SK-N-SH treated with all-trans-retinoic acid at 6 μM for 48 hours (cell line): ENCODE measurements around the gene CHURC1.

ENCODE experiments used
- ATAC-seq: fragments of 200-7000 bp; cut with Tn5 transposase; 3 replicates; pipeline ENCODE4 v1.9.1; 2020; ENCODE audit warnings: mild to moderate bottlenecking, moderate library complexity
- ARNTL ChIP-seq: fragments of 450-650 bp; formaldehyde crosslinking; IDR thresholded peaks from 2 replicates; pipeline ENCODE4 v1.5.0; 2020; ENCODE audit warnings: low read depth, mild to moderate bottlenecking, moderate library complexity, borderline replicate concordance
- BACH2 ChIP-seq: fragments of 250-450 bp; sonication (Bioruptor Pico); IDR thresholded peaks from 2 replicates; pipeline ENCODE4 v1.9.0; 2021; ENCODE audit warnings: mild to moderate bottlenecking, borderline replicate concordance
- ESRRG ChIP-seq: fragments of 250-450 bp; sonication (Bioruptor Pico); IDR thresholded peaks from 2 replicates; pipeline ENCODE4 v1.6.1; 2021; ENCODE audit warnings: mild to moderate bottlenecking
- ISL1 ChIP-seq: fragments of 250-450 bp; sonication (Bioruptor Pico); IDR thresholded peaks from 2 replicates; pipeline ENCODE4 v2.1.2; 2022; ENCODE audit warnings: mild to moderate bottlenecking, moderate library complexity
- OSR1 ChIP-seq: fragments of 250-450 bp; sonication (Bioruptor Pico); IDR thresholded peaks from 2 replicates; pipeline ENCODE4 v1.8.0; 2022; ENCODE audit warnings: moderate library complexity, mild to moderate bottlenecking, inconsistent platforms
- PPARA ChIP-seq: fragments of 250-450 bp; sonication (Bioruptor Pico); IDR thresholded peaks from 2 replicates; pipeline ENCODE4 v1.5.0; 2020; ENCODE audit warnings: mild to moderate bottlenecking, borderline replicate concordance
- RARB ChIP-seq: fragments of 250-450 bp; sonication (Bioruptor Pico); IDR thresholded peaks from 2 replicates; pipeline ENCODE4 v1.8.0; 2021; ENCODE audit warnings: mild to moderate bottlenecking, moderate library complexity
- SNAI2 ChIP-seq: fragments of 250-450 bp; sonication (Bioruptor Pico); IDR thresholded peaks from 2 replicates; pipeline ENCODE4 v1.5.0; 2020; ENCODE audit warnings: mild to moderate bottlenecking, moderate library complexity
- TOX ChIP-seq: fragments of 250-450 bp; sonication (Bioruptor Pico); IDR thresholded peaks from 2 replicates; pipeline ENCODE4 v1.8.0; 2021; ENCODE audit warnings: mild to moderate bottlenecking, moderate library complexity, borderline replicate concordance
- ZFP30 ChIP-seq: fragments of 450-650 bp; formaldehyde crosslinking; IDR thresholded peaks from 2 replicates; pipeline ENCODE4 v1.5.0; 2022; ENCODE audit warnings: mild to moderate bottlenecking, moderate library complexity
- ZNF565 ChIP-seq: fragments of 450-650 bp; formaldehyde crosslinking; conservative IDR thresholded peaks from 2 replicates; pipeline ENCODE4 v1.5.0; 2020; ENCODE audit warnings: low read depth, mild to moderate bottlenecking, moderate library complexity
- ZNF70 ChIP-seq: fragments of 450-650 bp; formaldehyde crosslinking; IDR thresholded peaks from 2 replicates; pipeline ENCODE4 v1.5.0; 2020; ENCODE audit warnings: mild to moderate bottlenecking, moderate library complexity
- TF ChIP-seq, protein P1 (sequence below): fragments of 250-450 bp; sonication (Bioruptor Pico); IDR thresholded peaks from 2 replicates; pipeline ENCODE4 v1.5.0; 2020; ENCODE audit warnings: mild to moderate bottlenecking, moderate library complexity
- TF ChIP-seq, protein P2 (sequence below): fragments of 250-450 bp; sonication (Bioruptor Pico); IDR thresholded peaks from 2 replicates; pipeline ENCODE4 v1.8.0; 2020; ENCODE audit warnings: mild to moderate bottlenecking, moderate library complexity, borderline replicate concordance
- TF ChIP-seq, protein P3 (sequence below): fragments of 250-450 bp; sonication (Bioruptor Pico); IDR thresholded peaks from 2 replicates; pipeline ENCODE4 v1.8.0; 2021; ENCODE audit warnings: low read depth, mild to moderate bottlenecking, moderate library complexity, borderline replicate concordance
- TF ChIP-seq, protein P4 (sequence below): fragments of 250-450 bp; sonication (Bioruptor Pico); IDR thresholded peaks from 2 replicates; pipeline ENCODE4 v1.5.1; 2021; ENCODE audit warnings: mild to moderate bottlenecking, moderate library complexity

The CHURC1 gene

DNA sequence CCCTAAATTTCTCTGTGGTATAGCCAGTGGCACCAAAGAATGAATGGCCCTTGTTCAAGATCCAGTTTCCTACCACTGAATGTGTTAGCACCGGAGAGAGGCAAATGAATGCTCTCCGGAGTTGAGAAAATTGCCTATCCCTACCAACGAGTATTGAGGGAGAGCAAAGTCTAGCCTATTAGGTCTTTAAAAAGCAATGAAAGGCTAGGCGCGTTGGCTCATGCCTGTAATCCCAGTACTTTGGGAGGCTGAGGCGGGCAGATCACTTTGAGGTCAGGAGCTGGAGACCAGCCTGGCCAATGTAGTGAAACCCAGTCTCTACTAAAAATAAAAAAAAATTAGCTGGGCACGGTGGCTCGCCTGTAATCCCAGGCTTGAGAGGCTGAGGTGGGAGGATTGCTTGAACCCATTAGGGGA is 58.8 kb downstream of the CHURC1 start:
- no peak for ATAC-seq
- no peak for TF ChIP-seq ESRRG (CRISPR knock-in tag)
- TF ChIP-seq, protein P1, sequence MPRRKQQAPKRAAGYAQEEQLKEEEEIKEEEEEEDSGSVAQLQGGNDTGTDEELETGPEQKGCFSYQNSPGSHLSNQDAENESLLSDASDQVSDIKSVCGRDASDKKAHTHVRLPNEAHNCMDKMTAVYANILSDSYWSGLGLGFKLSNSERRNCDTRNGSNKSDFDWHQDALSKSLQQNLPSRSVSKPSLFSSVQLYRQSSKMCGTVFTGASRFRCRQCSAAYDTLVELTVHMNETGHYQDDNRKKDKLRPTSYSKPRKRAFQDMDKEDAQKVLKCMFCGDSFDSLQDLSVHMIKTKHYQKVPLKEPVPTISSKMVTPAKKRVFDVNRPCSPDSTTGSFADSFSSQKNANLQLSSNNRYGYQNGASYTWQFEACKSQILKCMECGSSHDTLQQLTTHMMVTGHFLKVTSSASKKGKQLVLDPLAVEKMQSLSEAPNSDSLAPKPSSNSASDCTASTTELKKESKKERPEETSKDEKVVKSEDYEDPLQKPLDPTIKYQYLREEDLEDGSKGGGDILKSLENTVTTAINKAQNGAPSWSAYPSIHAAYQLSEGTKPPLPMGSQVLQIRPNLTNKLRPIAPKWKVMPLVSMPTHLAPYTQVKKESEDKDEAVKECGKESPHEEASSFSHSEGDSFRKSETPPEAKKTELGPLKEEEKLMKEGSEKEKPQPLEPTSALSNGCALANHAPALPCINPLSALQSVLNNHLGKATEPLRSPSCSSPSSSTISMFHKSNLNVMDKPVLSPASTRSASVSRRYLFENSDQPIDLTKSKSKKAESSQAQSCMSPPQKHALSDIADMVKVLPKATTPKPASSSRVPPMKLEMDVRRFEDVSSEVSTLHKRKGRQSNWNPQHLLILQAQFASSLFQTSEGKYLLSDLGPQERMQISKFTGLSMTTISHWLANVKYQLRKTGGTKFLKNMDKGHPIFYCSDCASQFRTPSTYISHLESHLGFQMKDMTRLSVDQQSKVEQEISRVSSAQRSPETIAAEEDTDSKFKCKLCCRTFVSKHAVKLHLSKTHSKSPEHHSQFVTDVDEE (CRISPR knock-in tag) = no peak
- TF ChIP-seq ZNF565 (CRISPR knock-in tag) = no peak

DNA sequence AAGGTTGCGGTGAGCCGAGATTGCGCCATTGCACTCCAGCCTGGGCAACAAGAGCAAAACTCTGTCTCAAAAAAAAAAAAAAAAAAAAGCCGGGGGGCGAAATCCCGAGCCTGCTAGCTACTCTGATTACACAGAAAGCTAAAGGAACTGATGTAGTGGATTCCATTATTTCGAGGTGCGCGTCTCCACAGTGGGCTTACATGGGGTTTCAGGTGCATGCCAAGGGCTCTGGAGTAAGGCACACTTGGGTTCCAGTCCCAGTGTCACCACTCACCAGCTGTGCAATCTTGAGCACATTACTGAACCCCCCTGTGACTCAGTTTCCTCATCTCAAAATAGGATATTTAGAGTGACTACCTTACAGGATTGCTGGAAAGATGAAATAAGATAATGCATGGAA is 59.6 kb downstream of the CHURC1 start:
- no peak for TF ChIP-seq ZFP30
- TF ChIP-seq, protein P2, sequence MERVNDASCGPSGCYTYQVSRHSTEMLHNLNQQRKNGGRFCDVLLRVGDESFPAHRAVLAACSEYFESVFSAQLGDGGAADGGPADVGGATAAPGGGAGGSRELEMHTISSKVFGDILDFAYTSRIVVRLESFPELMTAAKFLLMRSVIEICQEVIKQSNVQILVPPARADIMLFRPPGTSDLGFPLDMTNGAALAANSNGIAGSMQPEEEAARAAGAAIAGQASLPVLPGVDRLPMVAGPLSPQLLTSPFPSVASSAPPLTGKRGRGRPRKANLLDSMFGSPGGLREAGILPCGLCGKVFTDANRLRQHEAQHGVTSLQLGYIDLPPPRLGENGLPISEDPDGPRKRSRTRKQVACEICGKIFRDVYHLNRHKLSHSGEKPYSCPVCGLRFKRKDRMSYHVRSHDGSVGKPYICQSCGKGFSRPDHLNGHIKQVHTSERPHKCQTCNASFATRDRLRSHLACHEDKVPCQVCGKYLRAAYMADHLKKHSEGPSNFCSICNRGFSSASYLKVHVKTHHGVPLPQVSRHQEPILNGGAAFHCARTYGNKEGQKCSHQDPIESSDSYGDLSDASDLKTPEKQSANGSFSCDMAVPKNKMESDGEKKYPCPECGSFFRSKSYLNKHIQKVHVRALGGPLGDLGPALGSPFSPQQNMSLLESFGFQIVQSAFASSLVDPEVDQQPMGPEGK (CRISPR knock-in tag) = no peak
- no peak for TF ChIP-seq PPARA (CRISPR knock-in tag)
- no peak for ATAC-seq

DNA sequence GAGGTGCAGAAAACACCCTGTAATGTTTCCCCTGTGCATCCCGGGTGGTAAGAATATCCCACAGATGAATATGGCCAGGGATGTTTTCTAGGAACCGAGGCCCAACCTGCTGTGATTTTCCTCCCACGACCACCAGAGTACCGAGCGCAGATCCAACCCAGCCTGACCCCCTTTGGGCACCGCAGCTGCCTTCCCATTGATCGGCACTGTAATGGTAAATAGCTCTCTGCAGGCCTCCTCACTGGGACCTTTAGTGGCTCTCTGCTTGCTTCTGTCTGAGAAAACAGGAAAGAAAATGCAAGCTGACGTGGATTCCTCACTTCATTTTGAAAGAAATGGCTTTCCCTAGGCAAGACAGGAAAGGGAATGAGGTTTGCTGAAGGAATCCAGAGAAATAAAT is 60.3 kb downstream of the CHURC1 start:
- ATAC-seq = no peak
- TF ChIP-seq TOX (no peak), OSR1 (CRISPR knock-in tag) (no peak), ZFP30 (no peak), ZNF70 (CRISPR knock-in tag) (no peak), BACH2 (no peak), SNAI2 (no peak), RARB (no peak), ESRRG (CRISPR knock-in tag) (no peak), ARNTL (CRISPR knock-in tag) (no peak), ISL1 (CRISPR knock-in tag) (no peak)
- TF ChIP-seq, protein P3, sequence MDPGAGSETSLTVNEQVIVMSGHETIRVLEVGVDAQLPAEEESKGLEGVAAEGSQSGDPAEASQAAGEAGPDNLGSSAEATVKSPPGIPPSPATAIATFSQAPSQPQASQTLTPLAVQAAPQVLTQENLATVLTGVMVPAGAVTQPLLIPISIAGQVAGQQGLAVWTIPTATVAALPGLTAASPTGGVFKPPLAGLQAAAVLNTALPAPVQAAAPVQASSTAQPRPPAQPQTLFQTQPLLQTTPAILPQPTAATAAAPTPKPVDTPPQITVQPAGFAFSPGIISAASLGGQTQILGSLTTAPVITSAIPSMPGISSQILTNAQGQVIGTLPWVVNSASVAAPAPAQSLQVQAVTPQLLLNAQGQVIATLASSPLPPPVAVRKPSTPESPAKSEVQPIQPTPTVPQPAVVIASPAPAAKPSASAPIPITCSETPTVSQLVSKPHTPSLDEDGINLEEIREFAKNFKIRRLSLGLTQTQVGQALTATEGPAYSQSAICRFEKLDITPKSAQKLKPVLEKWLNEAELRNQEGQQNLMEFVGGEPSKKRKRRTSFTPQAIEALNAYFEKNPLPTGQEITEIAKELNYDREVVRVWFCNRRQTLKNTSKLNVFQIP = no peak
- TF ChIP-seq, protein P2 (CRISPR knock-in tag) = no peak
- TF ChIP-seq, protein P1 (CRISPR knock-in tag) = no peak
- TF ChIP-seq, protein P4, sequence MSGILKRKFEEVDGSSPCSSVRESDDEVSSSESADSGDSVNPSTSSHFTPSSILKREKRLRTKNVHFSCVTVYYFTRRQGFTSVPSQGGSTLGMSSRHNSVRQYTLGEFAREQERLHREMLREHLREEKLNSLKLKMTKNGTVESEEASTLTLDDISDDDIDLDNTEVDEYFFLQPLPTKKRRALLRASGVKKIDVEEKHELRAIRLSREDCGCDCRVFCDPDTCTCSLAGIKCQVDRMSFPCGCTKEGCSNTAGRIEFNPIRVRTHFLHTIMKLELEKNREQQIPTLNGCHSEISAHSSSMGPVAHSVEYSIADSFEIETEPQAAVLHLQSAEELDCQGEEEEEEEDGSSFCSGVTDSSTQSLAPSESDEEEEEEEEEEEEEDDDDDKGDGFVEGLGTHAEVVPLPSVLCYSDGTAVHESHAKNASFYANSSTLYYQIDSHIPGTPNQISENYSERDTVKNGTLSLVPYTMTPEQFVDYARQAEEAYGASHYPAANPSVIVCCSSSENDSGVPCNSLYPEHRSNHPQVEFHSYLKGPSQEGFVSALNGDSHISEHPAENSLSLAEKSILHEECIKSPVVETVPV = no peak
